Measurements from ENCODE around the gene COPS3. TPM values are rescaled to one million over a fixed set of nuclear protein-coding genes. Genes with fewer than 3 reads are reported as not detected.

The COPS3 gene
- total and polyA plus RNA-seq, 9 of the 15 experiments (the other 6 are each of a cell fraction or from before 2014, with no cell fraction given), result 92.4 to 295 (median 167) TPM

DNA sequence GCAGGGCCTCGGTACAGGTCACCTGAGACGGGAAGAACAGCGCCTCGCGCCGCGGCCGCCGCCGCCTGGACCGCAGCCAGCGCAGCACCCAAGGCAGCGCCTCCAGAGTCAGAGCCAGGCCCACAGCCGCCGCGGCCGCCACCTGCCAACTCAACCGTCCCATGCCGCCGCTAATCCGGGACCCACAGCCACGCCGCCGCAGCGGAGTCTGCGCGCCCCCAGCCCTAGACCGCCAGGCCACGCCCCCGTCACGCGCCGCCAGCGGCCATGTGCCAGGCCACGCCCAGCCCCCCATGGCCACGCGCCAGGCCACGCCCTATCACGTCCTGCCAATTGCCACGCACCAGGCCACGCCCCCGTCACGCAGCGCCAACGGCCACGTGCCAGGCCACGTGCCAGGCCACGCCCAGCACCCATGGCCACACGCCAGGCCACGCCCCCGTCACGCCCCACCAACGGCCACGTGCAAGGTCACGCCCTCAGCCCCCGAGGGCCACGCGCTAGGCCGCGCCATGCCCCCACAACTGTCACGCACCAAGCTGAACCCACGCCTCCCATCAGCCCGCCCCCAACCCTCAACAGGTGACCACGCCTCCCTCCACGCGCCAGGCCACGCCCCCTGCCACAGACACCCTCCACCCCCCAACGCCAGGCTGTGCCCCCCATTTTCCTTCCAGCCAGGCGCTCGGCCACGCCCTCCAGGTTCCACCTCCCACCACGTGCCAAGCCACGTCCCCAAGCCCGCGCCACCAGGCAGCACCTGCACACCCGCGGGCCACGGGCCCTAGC lies 74.7 kb downstream of the COPS3 start, which contains the start of gene PLD6 (continued):
- TF ChIP-seq SRSF3 (IDR thresholded peaks at IDR 0.05; ENCODE audit: insufficient read depth, low read length) (no peak), SIRT6 (IDR thresholded peaks at IDR 0.05; ENCODE audit: low read depth, low read length) (no peak), ZNF134 (CRISPR knock-in tag; conservative IDR thresholded peaks at IDR 0.05) (no peak), ZNF133 (CRISPR knock-in tag; IDR thresholded peaks at IDR 0.05) (no peak), CCNT2 (IDR thresholded peaks at IDR 0.05; ENCODE audit: borderline replicate concordance, extremely low read depth, insufficient read length, low read depth, low read length) (peak; percentile 92), MEF2A (IDR thresholded peaks at IDR 0.05; ENCODE audit: control insufficient read depth, low read depth, low read length) (no peak), PHTF2 (CRISPR knock-in tag; IDR thresholded peaks at IDR 0.05) (no peak), SMARCC2 (IDR thresholded peaks at IDR 0.05; ENCODE audit: low read depth) (no peak)
- TF ChIP-seq, protein P1, sequence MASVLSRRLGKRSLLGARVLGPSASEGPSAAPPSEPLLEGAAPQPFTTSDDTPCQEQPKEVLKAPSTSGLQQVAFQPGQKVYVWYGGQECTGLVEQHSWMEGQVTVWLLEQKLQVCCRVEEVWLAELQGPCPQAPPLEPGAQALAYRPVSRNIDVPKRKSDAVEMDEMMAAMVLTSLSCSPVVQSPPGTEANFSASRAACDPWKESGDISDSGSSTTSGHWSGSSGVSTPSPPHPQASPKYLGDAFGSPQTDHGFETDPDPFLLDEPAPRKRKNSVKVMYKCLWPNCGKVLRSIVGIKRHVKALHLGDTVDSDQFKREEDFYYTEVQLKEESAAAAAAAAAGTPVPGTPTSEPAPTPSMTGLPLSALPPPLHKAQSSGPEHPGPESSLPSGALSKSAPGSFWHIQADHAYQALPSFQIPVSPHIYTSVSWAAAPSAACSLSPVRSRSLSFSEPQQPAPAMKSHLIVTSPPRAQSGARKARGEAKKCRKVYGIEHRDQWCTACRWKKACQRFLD (CRISPR knock-in tag; IDR thresholded peaks at IDR 0.05), result no peak
- TF ChIP-seq, protein P2, sequence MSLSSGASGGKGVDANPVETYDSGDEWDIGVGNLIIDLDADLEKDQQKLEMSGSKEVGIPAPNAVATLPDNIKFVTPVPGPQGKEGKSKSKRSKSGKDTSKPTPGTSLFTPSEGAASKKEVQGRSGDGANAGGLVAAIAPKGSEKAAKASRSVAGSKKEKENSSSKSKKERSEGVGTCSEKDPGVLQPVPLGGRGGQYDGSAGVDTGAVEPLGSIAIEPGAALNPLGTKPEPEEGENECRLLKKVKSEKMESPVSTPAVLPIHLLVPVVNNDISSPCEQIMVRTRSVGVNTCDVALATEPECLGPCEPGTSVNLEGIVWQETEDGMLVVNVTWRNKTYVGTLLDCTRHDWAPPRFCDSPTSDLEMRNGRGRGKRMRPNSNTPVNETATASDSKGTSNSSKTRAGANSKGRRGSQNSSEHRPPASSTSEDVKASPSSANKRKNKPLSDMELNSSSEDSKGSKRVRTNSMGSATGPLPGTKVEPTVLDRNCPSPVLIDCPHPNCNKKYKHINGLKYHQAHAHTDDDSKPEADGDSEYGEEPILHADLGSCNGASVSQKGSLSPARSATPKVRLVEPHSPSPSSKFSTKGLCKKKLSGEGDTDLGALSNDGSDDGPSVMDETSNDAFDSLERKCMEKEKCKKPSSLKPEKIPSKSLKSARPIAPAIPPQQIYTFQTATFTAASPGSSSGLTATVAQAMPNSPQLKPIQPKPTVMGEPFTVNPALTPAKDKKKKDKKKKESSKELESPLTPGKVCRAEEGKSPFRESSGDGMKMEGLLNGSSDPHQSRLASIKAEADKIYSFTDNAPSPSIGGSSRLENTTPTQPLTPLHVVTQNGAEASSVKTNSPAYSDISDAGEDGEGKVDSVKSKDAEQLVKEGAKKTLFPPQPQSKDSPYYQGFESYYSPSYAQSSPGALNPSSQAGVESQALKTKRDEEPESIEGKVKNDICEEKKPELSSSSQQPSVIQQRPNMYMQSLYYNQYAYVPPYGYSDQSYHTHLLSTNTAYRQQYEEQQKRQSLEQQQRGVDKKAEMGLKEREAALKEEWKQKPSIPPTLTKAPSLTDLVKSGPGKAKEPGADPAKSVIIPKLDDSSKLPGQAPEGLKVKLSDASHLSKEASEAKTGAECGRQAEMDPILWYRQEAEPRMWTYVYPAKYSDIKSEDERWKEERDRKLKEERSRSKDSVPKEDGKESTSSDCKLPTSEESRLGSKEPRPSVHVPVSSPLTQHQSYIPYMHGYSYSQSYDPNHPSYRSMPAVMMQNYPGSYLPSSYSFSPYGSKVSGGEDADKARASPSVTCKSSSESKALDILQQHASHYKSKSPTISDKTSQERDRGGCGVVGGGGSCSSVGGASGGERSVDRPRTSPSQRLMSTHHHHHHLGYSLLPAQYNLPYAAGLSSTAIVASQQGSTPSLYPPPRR (CRISPR knock-in tag; IDR thresholded peaks at IDR 0.05; ENCODE audit: borderline replicate concordance), result no peak
- TF ChIP-seq, protein P3, sequence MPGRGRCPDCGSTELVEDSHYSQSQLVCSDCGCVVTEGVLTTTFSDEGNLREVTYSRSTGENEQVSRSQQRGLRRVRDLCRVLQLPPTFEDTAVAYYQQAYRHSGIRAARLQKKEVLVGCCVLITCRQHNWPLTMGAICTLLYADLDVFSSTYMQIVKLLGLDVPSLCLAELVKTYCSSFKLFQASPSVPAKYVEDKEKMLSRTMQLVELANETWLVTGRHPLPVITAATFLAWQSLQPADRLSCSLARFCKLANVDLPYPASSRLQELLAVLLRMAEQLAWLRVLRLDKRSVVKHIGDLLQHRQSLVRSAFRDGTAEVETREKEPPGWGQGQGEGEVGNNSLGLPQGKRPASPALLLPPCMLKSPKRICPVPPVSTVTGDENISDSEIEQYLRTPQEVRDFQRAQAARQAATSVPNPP (IDR thresholded peaks at IDR 0.05; ENCODE audit: borderline replicate concordance, insufficient read depth, insufficient read length), result no peak
- TF ChIP-seq, protein P4, sequence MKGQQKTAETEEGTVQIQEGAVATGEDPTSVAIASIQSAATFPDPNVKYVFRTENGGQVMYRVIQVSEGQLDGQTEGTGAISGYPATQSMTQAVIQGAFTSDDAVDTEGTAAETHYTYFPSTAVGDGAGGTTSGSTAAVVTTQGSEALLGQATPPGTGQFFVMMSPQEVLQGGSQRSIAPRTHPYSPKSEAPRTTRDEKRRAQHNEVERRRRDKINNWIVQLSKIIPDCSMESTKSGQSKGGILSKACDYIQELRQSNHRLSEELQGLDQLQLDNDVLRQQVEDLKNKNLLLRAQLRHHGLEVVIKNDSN (CRISPR knock-in tag; IDR thresholded peaks at IDR 0.05), result peak; percentile 96
- TF ChIP-seq, protein P5, sequence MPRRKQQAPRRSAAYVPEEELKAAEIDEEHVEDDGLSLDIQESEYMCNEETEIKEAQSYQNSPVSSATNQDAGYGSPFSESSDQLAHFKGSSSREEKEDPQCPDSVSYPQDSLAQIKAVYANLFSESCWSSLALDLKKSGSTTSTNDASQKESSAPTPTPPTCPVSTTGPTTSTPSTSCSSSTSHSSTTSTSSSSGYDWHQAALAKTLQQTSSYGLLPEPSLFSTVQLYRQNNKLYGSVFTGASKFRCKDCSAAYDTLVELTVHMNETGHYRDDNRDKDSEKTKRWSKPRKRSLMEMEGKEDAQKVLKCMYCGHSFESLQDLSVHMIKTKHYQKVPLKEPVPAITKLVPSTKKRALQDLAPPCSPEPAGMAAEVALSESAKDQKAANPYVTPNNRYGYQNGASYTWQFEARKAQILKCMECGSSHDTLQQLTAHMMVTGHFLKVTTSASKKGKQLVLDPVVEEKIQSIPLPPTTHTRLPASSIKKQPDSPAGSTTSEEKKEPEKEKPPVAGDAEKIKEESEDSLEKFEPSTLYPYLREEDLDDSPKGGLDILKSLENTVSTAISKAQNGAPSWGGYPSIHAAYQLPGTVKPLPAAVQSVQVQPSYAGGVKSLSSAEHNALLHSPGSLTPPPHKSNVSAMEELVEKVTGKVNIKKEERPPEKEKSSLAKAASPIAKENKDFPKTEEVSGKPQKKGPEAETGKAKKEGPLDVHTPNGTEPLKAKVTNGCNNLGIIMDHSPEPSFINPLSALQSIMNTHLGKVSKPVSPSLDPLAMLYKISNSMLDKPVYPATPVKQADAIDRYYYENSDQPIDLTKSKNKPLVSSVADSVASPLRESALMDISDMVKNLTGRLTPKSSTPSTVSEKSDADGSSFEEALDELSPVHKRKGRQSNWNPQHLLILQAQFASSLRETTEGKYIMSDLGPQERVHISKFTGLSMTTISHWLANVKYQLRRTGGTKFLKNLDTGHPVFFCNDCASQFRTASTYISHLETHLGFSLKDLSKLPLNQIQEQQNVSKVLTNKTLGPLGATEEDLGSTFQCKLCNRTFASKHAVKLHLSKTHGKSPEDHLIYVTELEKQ (CRISPR knock-in tag; IDR thresholded peaks at IDR 0.05), result no peak

Measured in K562 (cell line).